NCI-H226 (cell line): ENCODE measurements around the gene ROBO3.

Experiments used
- DNase-seq: peaks from one replicate; pipeline ENCODE4 v3.0.0-alpha.2; 2015

ROBO3 gene

GRCh38 chr11:124877631-124877909 lies 12.3 kb downstream of the ROBO3 start:
- no peak for DNase-seq

GRCh38 chr11:124877910-124878758 lies 12.9 kb downstream of the ROBO3 start:
- DNase-seq: no peak

- no peak for DNase-seq
Measured at GRCh38 chr11:124878759-124879492, 13.7 kb downstream of the ROBO3 start.

GRCh38 chr11:124879493-124880289 lies 14.5 kb downstream of the ROBO3 start:
- no peak for DNase-seq

- no peak for DNase-seq
Measured at GRCh38 chr11:124880290-124880611, 15.0 kb downstream of the ROBO3 start.

GRCh38 chr11:124880958-124881357 lies 15.7 kb downstream of the ROBO3 start:
- DNase-seq: no peak

- DNase-seq: no peak
Measured at GRCh38 chr11:124882339-124883071, 17.3 kb downstream of the ROBO3 start.

- DNase-seq: no peak
Measured at GRCh38 chr11:124884340-124884739, 19.1 kb downstream of the ROBO3 start.

GRCh38 chr11:124884869-124885479 lies 19.7 kb downstream of the ROBO3 start:
- peak; percentile 26 for DNase-seq

GRCh38 chr11:124886476-124886875 lies 21.2 kb downstream of the ROBO3 start:
- no peak for DNase-seq

GRCh38 chr11:124886978-124887666 lies 21.9 kb downstream of the ROBO3 start:
- DNase-seq: no peak

GRCh38 chr11:124887667-124888013 lies 22.4 kb downstream of the ROBO3 start:
- no peak for DNase-seq

GRCh38 chr11:124889191-124890091 lies 24.2 kb downstream of the ROBO3 start:
- no peak for DNase-seq

- no peak for DNase-seq
Measured at GRCh38 chr11:124890151-124890550, 24.9 kb downstream of the ROBO3 start.

- DNase-seq: no peak
Measured at GRCh38 chr11:124890683-124891372, 25.6 kb downstream of the ROBO3 start.

GRCh38 chr11:124891373-124891861 lies 26.2 kb downstream of the ROBO3 start:
- no peak for DNase-seq

GRCh38 chr11:124892146-124892545 lies 26.9 kb downstream of the ROBO3 start:
- no peak for DNase-seq

GRCh38 chr11:124892750-124893454 lies 27.7 kb downstream of the ROBO3 start:
- no peak for DNase-seq

- no peak for DNase-seq
Measured at GRCh38 chr11:124893781-124894401, 28.7 kb downstream of the ROBO3 start.
